Osteoblast (primary cell): ENCODE data around the gene DGKQ. TPM values are rescaled to one million over a fixed set of nuclear protein-coding genes. Genes with fewer than 3 reads are reported as not detected.

Source experiments
- DNase-seq: peaks from one replicate; pipeline ENCODE4 v3.0.0; 2011; ENCODE audit warnings: low spot score, mixed read lengths; ENCODE audit not compliant: insufficient read length; ENCODE audit errors: missing footprints
- H2AFZ ChIP-seq: 2 replicates; pipeline ENCODE4 v1.6.0; 2011; ENCODE audit warnings: mild to moderate bottlenecking, low read length
- H3K27ac ChIP-seq: 2 replicates; pipeline ENCODE4 v1.5.1; 2011; ENCODE audit warnings: mild to moderate bottlenecking, low read depth, low read length, moderate library complexity
- H3K27me3 ChIP-seq: 2 replicates; pipeline ENCODE4 v1.6.0; 2012; ENCODE audit warnings: mild to moderate bottlenecking, control low read depth, inconsistent platforms, low read length, moderate library complexity; ENCODE audit not compliant: insufficient read depth
- H3K36me3 ChIP-seq: 2 replicates; pipeline ENCODE4 v1.5.1; 2011; ENCODE audit warnings: mild to moderate bottlenecking, low read length, control low read depth, moderate library complexity; ENCODE audit not compliant: insufficient read depth
- H3K4me1 ChIP-seq: 2 replicates; pipeline ENCODE4 v1.5.1; 2011; ENCODE audit warnings: mild to moderate bottlenecking, low read length, control low read depth, moderate library complexity; ENCODE audit not compliant: insufficient read depth
- H3K4me2 ChIP-seq: 2 replicates; pipeline ENCODE4 v1.6.0; 2011; ENCODE audit warnings: mild to moderate bottlenecking, low read length; ENCODE audit not compliant: insufficient read depth
- H3K4me3 ChIP-seq: fragments of 200-600 bp; sonication (generic); 3 replicates; pipeline ENCODE4 v1.5.1; 2012; ENCODE audit warnings: mild to moderate bottlenecking, low read length, inconsistent platforms; ENCODE audit not compliant: insufficient read depth
- H3K79me2 ChIP-seq: 2 replicates; pipeline ENCODE4 v1.6.0; 2012; ENCODE audit warnings: mild to moderate bottlenecking, low read length, control low read depth, inconsistent platforms; ENCODE audit not compliant: insufficient read depth
- H3K9me3 ChIP-seq: 2 replicates; pipeline ENCODE4 v1.5.1; 2011; ENCODE audit warnings: low read depth, low read length, control low read depth
- H4K20me1 ChIP-seq: 2 replicates; pipeline ENCODE4 v1.6.0; 2012; ENCODE audit warnings: mild to moderate bottlenecking, low read length, control low read depth; ENCODE audit not compliant: insufficient read depth
- CTCF ChIP-seq: IDR thresholded peaks from 2 replicates; pipeline ENCODE4 v1.5.1; 2011; ENCODE audit warnings: mild to moderate bottlenecking, low read depth, low read length, moderate library complexity; ENCODE audit errors: extremely low read depth
- total RNA-seq: library from RNA; depleted of rRNA; stranded (reverse); fragments of >200 nt; gene quantifications from 2 replicates; pipeline ENCODE4 v1.2.3, GENCODE V29; 2012

Gene DGKQ
- total RNA-seq, 1 donor, result 15.2 TPM

- TF ChIP-seq CTCF, result no peak
- no peaks in the 10 kb centered on the region for H3K9me3 ChIP-seq
- H3K4me2 ChIP-seq, result no peak overlapping the region
- H3K4me3 ChIP-seq, result no peak overlapping the region
- DNase-seq, result peak; percentile 61
- H3K27me3 ChIP-seq, result no peaks in the 10 kb centered on the region
- H4K20me1 ChIP-seq, result peaks cover 5% of the 10 kb centered on the region
- peaks cover 8% of the 10 kb centered on the region for H3K36me3 ChIP-seq
- no peak overlapping the region for H2AFZ ChIP-seq
- H3K79me2 ChIP-seq, result no peaks in the 10 kb centered on the region
- no peaks in the 10 kb centered on the region for H3K4me1 ChIP-seq
- no peak overlapping the region for H3K27ac ChIP-seq
Observed at GRCh38 chr4:955161-955921, 18.0 kb downstream of the DGKQ start.

- Histone ChIP-seq H3K4me3 (no peak overlapping the region), H3K4me2 (no peak overlapping the region), H2AFZ (no peak overlapping the region), H3K27ac (no peak overlapping the region), H3K4me1 (no peaks in the 10 kb centered on the region), H3K79me2 (no peaks in the 10 kb centered on the region), H3K36me3 (peaks cover 6% of the 10 kb centered on the region), H3K9me3 (no peaks in the 10 kb centered on the region), H3K27me3 (no peaks in the 10 kb centered on the region), H4K20me1 (peaks cover 5% of the 10 kb centered on the region)
- no peak for TF ChIP-seq CTCF
- peak; percentile 70 for DNase-seq
Observed at GRCh38 chr4:954211-955020, 19.0 kb downstream of the DGKQ start.

GRCh38 chr4:953574-953915 lies 19.8 kb downstream of the DGKQ start:
- H3K27ac ChIP-seq, result no peak overlapping the region
- H3K4me1 ChIP-seq, result no peaks in the 10 kb centered on the region
- DNase-seq, result no peak
- H3K36me3 ChIP-seq, result peaks cover 4% of the 10 kb centered on the region
- H4K20me1 ChIP-seq, result peaks cover 5% of the 10 kb centered on the region
- H3K79me2 ChIP-seq, result no peaks in the 10 kb centered on the region
- no peaks in the 10 kb centered on the region for H3K27me3 ChIP-seq
- TF ChIP-seq CTCF, result no peak
- H2AFZ ChIP-seq, result no peak overlapping the region
- no peak overlapping the region for H3K4me2 ChIP-seq
- no peak overlapping the region for H3K4me3 ChIP-seq
- no peaks in the 10 kb centered on the region for H3K9me3 ChIP-seq
